CD8-positive, alpha-beta memory T cell (primary cell): Measurements from ENCODE around the gene HARS2. TPM values are rescaled to one million over a fixed set of nuclear protein-coding genes. Genes with fewer than 3 reads are reported as not detected.

Experiments
- CTCF ChIA-PET: fragments of 350-600 bp; sonication (Branson Sonifier 250); formaldehyde crosslinking; loops from one replicate; lab custom pipeline; 2021; ENCODE audit warnings: antibody characterized with exemption; lab: Charles Lee
- POLR2A ChIA-PET: fragments of 350-600 bp; sonication (Branson Sonifier 250); formaldehyde crosslinking; loops from one replicate; lab custom pipeline; 2021; ENCODE audit warnings: antibody characterized with exemption; lab: Charles Lee
- DNase-seq, 5 donors: peaks; one replicate each; pipeline versions ENCODE4 v3.0.0 to v3.0.0-alpha.2; 2020 to 2022; ENCODE audit warnings: mixed read lengths in 1 of 5
- H3K27ac ChIP-seq: one replicate; pipeline ENCODE4 v1.7.0; 2013; ENCODE audit warnings: low read depth, mild to moderate bottlenecking, low read length, moderate library complexity
- H3K27me3 ChIP-seq: 2 replicates; pipeline ENCODE4 v1.7.0; 2013; ENCODE audit warnings: low read length, mild to moderate bottlenecking; ENCODE audit not compliant: insufficient read depth, poor library complexity, severe bottlenecking
- H3K36me3 ChIP-seq: 2 replicates; pipeline ENCODE4 v1.7.0; 2013; ENCODE audit warnings: mild to moderate bottlenecking, low read length, moderate library complexity; ENCODE audit not compliant: insufficient read depth
- H3K4me1 ChIP-seq: 2 replicates; pipeline ENCODE4 v1.7.0; 2013; ENCODE audit warnings: mild to moderate bottlenecking, low read length, moderate library complexity; ENCODE audit not compliant: insufficient read depth
- H3K4me3 ChIP-seq: 2 replicates; pipeline ENCODE4 v1.7.0; 2013; ENCODE audit warnings: mild to moderate bottlenecking, low read length
- H3K9me3 ChIP-seq: 2 replicates; pipeline ENCODE4 v1.7.0; 2013; ENCODE audit warnings: mild to moderate bottlenecking, low read length
- H3K27ac Mint-ChIP-seq, 8 donors: one replicate each; pipeline ENCODE4 v1.8.0; 2020 to 2021; ENCODE audit warnings: mixed read lengths in 8 of 8, mild to moderate bottlenecking in 6 of 8, inconsistent platforms in 3 of 8, moderate library complexity in 3 of 8
- H3K27me3 Mint-ChIP-seq, 2 donors: one replicate each; pipeline ENCODE4 v1.8.0; 2020 to 2021; ENCODE audit warnings: mixed read lengths in 2 of 2, mild to moderate bottlenecking in 1 of 2, moderate library complexity in 1 of 2
- H3K36me3 Mint-ChIP-seq, 3 donors: one replicate each; pipeline ENCODE4 v1.8.0; 2020 to 2021; ENCODE audit warnings: mixed read lengths in 3 of 3, inconsistent platforms in 1 of 3, mild to moderate bottlenecking in 1 of 3
- H3K4me1 Mint-ChIP-seq, 3 donors: one replicate each; pipeline ENCODE4 v1.8.0; 2020 to 2021; ENCODE audit warnings: mixed read lengths in 3 of 3, inconsistent platforms in 1 of 3, mild to moderate bottlenecking in 1 of 3
- H3K4me3 Mint-ChIP-seq, 7 donors: one replicate each; pipeline ENCODE4 v1.8.0; 2020 to 2021; ENCODE audit warnings: mixed read lengths in 7 of 7, mild to moderate bottlenecking in 6 of 7, moderate library complexity in 4 of 7, inconsistent platforms in 2 of 7
- H3K9me3 Mint-ChIP-seq, 5 donors: one replicate each; pipeline ENCODE4 v1.8.0; 2020 to 2022; ENCODE audit warnings: mixed read lengths in 5 of 5, mild to moderate bottlenecking in 3 of 5, moderate library complexity in 2 of 5, inconsistent platforms in 1 of 5
- polyA plus RNA-seq: library from polyadenylated mRNA; unstranded; fragments of 300-500 nt; fragmentation: Illumina TruSeq; gene quantifications from one replicate; pipeline ENCODE4 v1.2.3, GENCODE V29; 2021
- total RNA-seq, 2 experiments: library from RNA; stranded (reverse); gene quantifications; one replicate each; pipeline ENCODE4 v1.2.3, GENCODE V29; 2021

The HARS2 gene
- total and polyA plus RNA-seq, 3 experiments from 2014 or later: 21.0 to 29.4 (median 26.4) TPM

DNA sequence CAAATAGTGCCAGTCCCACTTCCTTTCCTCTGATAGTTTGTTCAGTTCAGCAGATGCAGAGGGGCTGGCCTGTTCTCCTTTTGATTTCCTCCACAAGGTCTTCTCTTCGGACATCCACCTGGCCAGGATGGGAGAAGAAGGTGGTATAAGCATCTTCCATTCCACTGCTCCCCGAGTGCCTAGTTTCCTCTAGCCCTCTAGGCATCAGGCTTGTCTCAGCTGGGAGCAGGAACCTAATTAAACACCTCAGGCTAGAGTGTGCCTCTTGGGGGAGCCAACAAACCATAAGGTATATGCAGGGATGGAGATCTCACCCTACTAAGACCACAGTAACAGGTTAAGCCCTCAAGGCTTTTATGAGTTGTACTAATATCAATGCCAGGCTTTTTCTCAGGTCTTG lies 17.0 kb upstream of the HARS2 start:
- CTCF ChIA-PET: interaction anchor here (0.9 to 1.5 kb wide), 2 partner anchors 22 to 26 kb away, joined by 3 to 5 read pairs; partner anchors contain the start of gene IK

DNA sequence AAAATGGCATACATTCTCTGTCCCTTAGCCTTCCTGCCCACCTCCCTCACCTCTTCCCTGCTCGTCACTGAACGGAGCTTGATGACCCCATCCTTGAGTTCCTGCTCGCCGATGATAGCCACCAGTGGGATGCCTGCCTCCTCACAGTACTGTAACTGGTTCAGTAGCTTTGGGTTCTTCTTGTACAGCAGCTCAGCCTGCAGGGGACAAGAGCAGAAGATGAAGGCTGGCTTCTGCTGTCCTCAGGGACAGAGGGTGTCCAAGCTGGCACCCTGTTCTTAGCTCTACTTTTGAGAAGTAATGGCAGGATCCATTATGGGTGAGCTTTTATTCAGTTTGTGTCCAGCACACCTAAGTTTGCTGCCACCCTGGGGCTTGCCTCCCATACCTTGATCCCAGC lies 16.6 kb upstream of the HARS2 start:
- no peak for DNase-seq
- peaks cover 14 to 87% (median 18%) of the 10 kb centered on the region in 3 donors for H3K36me3 Mint-ChIP-seq
- Histone ChIP-seq H3K27me3 (no peaks in the 10 kb centered on the region), H3K4me3 (no peak overlapping the region), H3K4me1 (no peaks in the 10 kb centered on the region), H3K36me3 (peaks cover 40% of the 10 kb centered on the region), H3K27ac (no peak overlapping the region), H3K9me3 (no peaks in the 10 kb centered on the region)
- no peak overlapping the region for H3K4me3 Mint-ChIP-seq
- H3K9me3 Mint-ChIP-seq: no peaks in the 10 kb centered on the region
- peak overlapping the region in 3 of 8 donors; percentile 42 to 80 (median 72) for H3K27ac Mint-ChIP-seq
- peaks cover 0 to 2% of the 10 kb centered on the region in 2 donors for H3K27me3 Mint-ChIP-seq
- ChIA-PET CTCF (interaction anchor here (0.7 to 1.5 kb wide), 4 partner anchors 19 to 124 kb away, joined by 3 to 5 read pairs (median 3); partner anchors contain the start of gene IK), POLR2A (interaction anchor here (0.5 to 0.7 kb wide), 2 partner anchors 11 to 26 kb away, joined by 3 to 4 read pairs; no protein-coding TSS in a partner anchor)
- H3K4me1 Mint-ChIP-seq: peaks cover 0 to 2% (median 0%) of the 10 kb centered on the region in 3 donors

More for the DNA sequence above, 17.0 kb upstream of the HARS2 start:
- H3K36me3 ChIP-seq: peaks cover 37% of the 10 kb centered on the region
- Mint-ChIP-seq H3K4me1 (peaks cover 0 to 2% (median 0%) of the 10 kb centered on the region in 3 donors), H3K36me3 (peaks cover 14 to 87% (median 18%) of the 10 kb centered on the region in 3 donors), H3K27me3 (peaks cover 0 to 2% of the 10 kb centered on the region in 2 donors), H3K27ac (peak overlapping the region in 3 of 8 donors; percentile 17 to 86 (median 47)), H3K4me3 (peak overlapping the region in 1 of 7 donors; percentile 20), H3K9me3 (no peaks in the 10 kb centered on the region)
- no peak for DNase-seq
- H3K4me1 ChIP-seq: no peaks in the 10 kb centered on the region
- H3K27me3 ChIP-seq: no peaks in the 10 kb centered on the region
- no peak overlapping the region for H3K27ac ChIP-seq
- no peaks in the 10 kb centered on the region for H3K9me3 ChIP-seq
- no peak overlapping the region for H3K4me3 ChIP-seq
- POLR2A ChIA-PET: interaction anchor here (0.5 kb wide), 1 partner anchor 25 kb away, joined by 4 read pairs; no protein-coding TSS in a partner anchor

- Mint-ChIP-seq H3K27ac (peak overlapping the region in 1 of 8 donors; percentile 74), H3K4me3 (no peak overlapping the region), H3K9me3 (no peaks in the 10 kb centered on the region), H3K27me3 (peaks cover 0 to 2% of the 10 kb centered on the region in 2 donors), H3K36me3 (peaks cover 13 to 90% (median 20%) of the 10 kb centered on the region in 3 donors), H3K4me1 (peaks cover under 1 to 4% (median 2%) of the 10 kb centered on the region in 3 donors)
- Histone ChIP-seq H3K4me1 (no peaks in the 10 kb centered on the region), H3K4me3 (no peak overlapping the region), H3K27me3 (no peaks in the 10 kb centered on the region), H3K27ac (no peak overlapping the region), H3K36me3 (peaks cover 55% of the 10 kb centered on the region), H3K9me3 (no peaks in the 10 kb centered on the region)
- DNase-seq: no peak
- CTCF ChIA-PET: no interaction called here
- POLR2A ChIA-PET: no interaction called here
These were observed 13.3 kb upstream of the HARS2 start for GRCh38 chr5:140677947-140678346.

DNA sequence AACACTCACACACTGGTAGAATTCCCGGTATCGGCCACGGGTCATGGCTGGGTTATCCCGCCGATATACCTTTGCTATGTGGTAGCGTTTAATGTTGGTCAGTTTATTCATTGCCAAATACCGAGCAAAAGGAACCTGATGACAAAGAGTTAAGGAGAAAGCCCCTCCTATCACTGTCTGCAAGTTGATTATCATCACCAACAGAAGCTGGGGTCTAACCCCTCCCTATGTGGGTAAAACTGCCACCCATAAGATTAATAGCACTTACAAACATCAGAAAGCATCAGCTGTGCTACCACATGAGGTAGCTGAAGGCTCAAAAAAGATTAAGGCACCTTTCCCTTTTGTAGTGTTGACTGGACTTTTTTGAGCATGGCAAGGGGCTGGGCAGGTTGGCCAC lies 12.3 kb upstream of the HARS2 start:
- Mint-ChIP-seq H3K4me3 (no peak overlapping the region), H3K27ac (peak overlapping the region in 1 of 8 donors; percentile 69)

GRCh38 chr5:140690376-140690932 lies 801 bp upstream of the HARS2 start:
- Histone ChIP-seq H3K27me3 (no peaks in the 10 kb centered on the region), H3K9me3 (no peaks in the 10 kb centered on the region), H3K27ac (peak overlapping the region; percentile 79), H3K4me1 (peaks cover 30% of the 10 kb centered on the region), H3K36me3 (peaks cover 16% of the 10 kb centered on the region), H3K4me3 (peak overlapping the region; percentile 89)
- peak overlapping the region; percentile 94 to 100 (median 99) for H3K4me3 Mint-ChIP-seq
- no peaks in the 10 kb centered on the region for H3K9me3 Mint-ChIP-seq
- H3K36me3 Mint-ChIP-seq: peaks cover 5 to 62% (median 7%) of the 10 kb centered on the region in 3 donors
- CTCF ChIA-PET: interaction anchor here (0.9 to 1.6 kb wide), 9 partner anchors 9 to 318 kb away, joined by 3 to 5 read pairs (median 3); partner anchors contain the start of genes EIF4EBP3, IK, NDUFA2 and ZMAT2
- no peak for DNase-seq
- POLR2A ChIA-PET: interaction anchor here (0.6 to 1.7 kb wide), 7 partner anchors 10 to 289 kb away, joined by 3 to 8 read pairs (median 5); partner anchors contain the start of genes ANKHD1, EIF4EBP3, IK and NDUFA2
- peak overlapping the region; percentile 89 to 100 (median 98) for H3K27ac Mint-ChIP-seq
- H3K4me1 Mint-ChIP-seq: peaks cover 37 to 56% (median 52%) of the 10 kb centered on the region in 3 donors
- H3K27me3 Mint-ChIP-seq: no peaks in the 10 kb centered on the region

More for the DNA sequence above, 12.3 kb upstream of the HARS2 start:
- Histone ChIP-seq H3K36me3 (peaks cover 57% of the 10 kb centered on the region), H3K27ac (no peak overlapping the region), H3K9me3 (no peaks in the 10 kb centered on the region), H3K27me3 (no peaks in the 10 kb centered on the region), H3K4me1 (no peaks in the 10 kb centered on the region), H3K4me3 (no peak overlapping the region)
- peaks cover 0 to 2% of the 10 kb centered on the region in 2 donors for H3K27me3 Mint-ChIP-seq
- POLR2A ChIA-PET: no interaction called here
- CTCF ChIA-PET: interaction anchor here (0.7 kb wide), 1 partner anchor 32 kb away, joined by 3 read pairs; the partner anchor contains the start of genes IK and NDUFA2
- peaks cover 2 to 4% (median 3%) of the 10 kb centered on the region in 3 donors for H3K4me1 Mint-ChIP-seq
- H3K36me3 Mint-ChIP-seq: peaks cover 15 to 87% (median 16%) of the 10 kb centered on the region in 3 donors
- DNase-seq: no peak
- H3K9me3 Mint-ChIP-seq: no peaks in the 10 kb centered on the region

GRCh38 chr5:140694276-140694675 lies 3.0 kb downstream of the HARS2 start:
- H3K36me3 Mint-ChIP-seq: peaks cover 15 to 78% (median 30%) of the 10 kb centered on the region in 3 donors
- Histone ChIP-seq H3K4me1 (peaks cover 24% of the 10 kb centered on the region), H3K27me3 (no peaks in the 10 kb centered on the region), H3K27ac (no peak overlapping the region), H3K36me3 (peaks cover 49% of the 10 kb centered on the region), H3K9me3 (no peaks in the 10 kb centered on the region), H3K4me3 (no peak overlapping the region)
- H3K27ac Mint-ChIP-seq: peak overlapping the region in 1 of 8 donors; percentile 89
- H3K27me3 Mint-ChIP-seq: no peaks in the 10 kb centered on the region
- peaks cover 29 to 42% (median 42%) of the 10 kb centered on the region in 3 donors for H3K4me1 Mint-ChIP-seq
- H3K9me3 Mint-ChIP-seq: no peaks in the 10 kb centered on the region
- H3K4me3 Mint-ChIP-seq: peak overlapping the region in 1 of 7 donors; percentile 68
- POLR2A ChIA-PET: no interaction called here
- CTCF ChIA-PET: interaction anchor here (1.2 kb wide), 1 partner anchor 12 kb away, joined by 3 read pairs; no protein-coding TSS in a partner anchor
- DNase-seq: no peak

DNA sequence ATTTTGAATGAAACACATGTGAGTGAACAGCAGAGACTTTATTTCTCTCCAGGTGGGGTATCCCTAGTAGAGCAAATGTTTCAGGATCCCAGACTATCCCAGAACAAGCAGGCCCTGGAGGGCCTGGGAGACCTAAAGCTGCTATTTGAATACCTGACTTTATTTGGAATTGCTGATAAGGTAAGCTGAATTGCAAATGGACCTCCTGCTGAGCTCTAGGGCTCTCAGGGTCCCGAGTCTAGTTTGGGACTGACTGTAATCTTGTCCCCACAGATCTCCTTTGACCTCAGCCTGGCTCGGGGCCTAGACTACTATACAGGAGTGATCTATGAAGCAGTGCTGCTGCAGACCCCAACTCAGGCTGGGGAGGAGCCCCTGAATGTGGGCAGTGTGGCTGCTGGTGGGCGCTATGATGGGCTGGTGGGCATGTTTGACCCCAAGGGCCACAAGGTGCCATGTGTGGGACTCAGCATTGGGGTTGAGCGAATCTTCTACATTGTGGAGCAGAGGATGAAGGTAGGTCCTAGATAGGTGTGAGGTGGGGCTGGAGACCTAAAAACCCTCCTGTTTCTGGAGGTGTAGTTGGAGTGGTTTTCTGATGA lies 5.7 kb downstream of the HARS2 start:
- Mint-ChIP-seq H3K36me3 (peaks cover 23 to 76% (median 33%) of the 10 kb centered on the region in 3 donors), H3K4me1 (peaks cover 27 to 41% (median 40%) of the 10 kb centered on the region in 3 donors), H3K27me3 (no peaks in the 10 kb centered on the region), H3K27ac (peak overlapping the region in 4 of 8 donors; percentile 50 to 58 (median 56)), H3K4me3 (no peak overlapping the region), H3K9me3 (no peaks in the 10 kb centered on the region)
- Histone ChIP-seq H3K9me3 (no peaks in the 10 kb centered on the region), H3K4me1 (peaks cover 21% of the 10 kb centered on the region), H3K4me3 (no peak overlapping the region), H3K36me3 (peaks cover 59% of the 10 kb centered on the region), H3K27me3 (no peaks in the 10 kb centered on the region), H3K27ac (no peak overlapping the region)
- CTCF ChIA-PET: interaction anchor here (0.8 to 1.0 kb wide), 3 partner anchors 14 to 50 kb away, joined by 3 to 4 read pairs (median 3); partner anchors contain the start of genes IK and NDUFA2
- POLR2A ChIA-PET: no interaction called here
- DNase-seq: no peak
